Right atrium auricular region (tissue), 2 donors: ENCODE results near the gene SIGLEC15. TPM values are rescaled to one million over a fixed set of nuclear protein-coding genes. Genes with fewer than 3 reads are reported as not detected.
"Not testable (repeated sequence)": the region's sequence is repeated elsewhere in the genome, so short reads cannot be mapped to it uniquely, and the experiment has no call there.

Experiments used
- DNase-seq: peaks from one replicate; pipeline ENCODE4 v3.0.0-alpha.2; 2019; ENCODE audit warnings: low spot score
- H3K27ac ChIP-seq, 2 donors: fragments of 200-600 bp; sonication (generic); 1 replicate in 1 of 2; 2 replicates in 1 of 2; pipeline ENCODE4 v1.5.1; 2016 to 2019
- H3K27me3 ChIP-seq, 2 donors: fragments of 200-600 bp; sonication (generic); one replicate each; pipeline versions ENCODE4 v1.5.1 to v1.6.0; 2017 to 2019
- H3K36me3 ChIP-seq: fragments of 200-600 bp; sonication (generic); one replicate; pipeline ENCODE4 v1.5.1; 2016
- H3K4me1 ChIP-seq, 2 donors: fragments of 200-600 bp; sonication (generic); one replicate each; pipeline versions ENCODE4 v1.5.1 to v1.6.0; 2017 to 2019
- H3K4me3 ChIP-seq, 2 donors: fragments of 200-600 bp; sonication (generic); 1 replicate in 1 of 2; 2 replicates in 1 of 2; pipeline ENCODE4 v1.5.1; 2017 to 2019; ENCODE audit warnings: mild to moderate bottlenecking in 1 of 2, moderate library complexity in 1 of 2
- H3K9me3 ChIP-seq, 2 donors: fragments of 200-600 bp; sonication (generic); one replicate each; pipeline ENCODE4 v1.5.1; 2019
- total RNA-seq, 2 donors: library from RNA; depleted of rRNA; stranded (reverse); fragments of >200 nt; gene quantifications; one replicate each; pipeline ENCODE4 v1.1.0, GENCODE V29; 2016
- TF ChIP-seq, protein P1 (sequence below), 2 donors: fragments of 200-600 bp; sonication (generic); IDR thresholded peaks; one replicate each; pipeline ENCODE4 v1.5.1; 2019; ENCODE audit warnings: antibody characterized with exemption in 2 of 2

The SIGLEC15 gene
- total RNA-seq, 2 donors from 2014 or later = 1.9 TPM; not detected in 1

DNA sequence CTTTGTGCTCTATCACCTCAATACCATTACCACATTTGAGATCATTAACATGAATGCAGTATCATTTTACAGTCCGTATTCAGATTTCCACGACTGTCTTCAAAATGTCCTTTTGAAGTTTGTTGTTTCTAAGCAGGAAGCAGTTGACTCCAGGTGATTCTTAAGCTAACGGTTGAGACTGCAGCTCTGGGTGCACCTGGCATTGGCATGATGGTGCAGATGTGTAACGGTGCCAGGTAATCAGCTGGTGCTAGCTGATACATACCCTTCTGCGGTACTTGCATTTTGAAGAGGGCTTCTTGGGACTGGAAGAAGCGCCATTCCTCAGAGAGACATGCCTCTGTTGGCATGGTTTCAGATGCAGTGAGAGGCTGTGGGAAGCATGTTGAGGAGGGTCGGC lies 19.5 kb downstream of the SIGLEC15 start:
- H3K4me1 ChIP-seq = no peaks in the 10 kb centered on the region
- peaks cover 5% of the 10 kb centered on the region for H3K36me3 ChIP-seq
- no peaks in the 10 kb centered on the region for H3K9me3 ChIP-seq
- no peaks in the 10 kb centered on the region for H3K27me3 ChIP-seq
- no peak overlapping the region for H3K27ac ChIP-seq
- DNase-seq = no peak
- no peak overlapping the region for H3K4me3 ChIP-seq
- TF ChIP-seq, protein P1, sequence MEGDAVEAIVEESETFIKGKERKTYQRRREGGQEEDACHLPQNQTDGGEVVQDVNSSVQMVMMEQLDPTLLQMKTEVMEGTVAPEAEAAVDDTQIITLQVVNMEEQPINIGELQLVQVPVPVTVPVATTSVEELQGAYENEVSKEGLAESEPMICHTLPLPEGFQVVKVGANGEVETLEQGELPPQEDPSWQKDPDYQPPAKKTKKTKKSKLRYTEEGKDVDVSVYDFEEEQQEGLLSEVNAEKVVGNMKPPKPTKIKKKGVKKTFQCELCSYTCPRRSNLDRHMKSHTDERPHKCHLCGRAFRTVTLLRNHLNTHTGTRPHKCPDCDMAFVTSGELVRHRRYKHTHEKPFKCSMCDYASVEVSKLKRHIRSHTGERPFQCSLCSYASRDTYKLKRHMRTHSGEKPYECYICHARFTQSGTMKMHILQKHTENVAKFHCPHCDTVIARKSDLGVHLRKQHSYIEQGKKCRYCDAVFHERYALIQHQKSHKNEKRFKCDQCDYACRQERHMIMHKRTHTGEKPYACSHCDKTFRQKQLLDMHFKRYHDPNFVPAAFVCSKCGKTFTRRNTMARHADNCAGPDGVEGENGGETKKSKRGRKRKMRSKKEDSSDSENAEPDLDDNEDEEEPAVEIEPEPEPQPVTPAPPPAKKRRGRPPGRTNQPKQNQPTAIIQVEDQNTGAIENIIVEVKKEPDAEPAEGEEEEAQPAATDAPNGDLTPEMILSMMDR (IDR thresholded peaks at IDR 0.05) = no peak

DNA sequence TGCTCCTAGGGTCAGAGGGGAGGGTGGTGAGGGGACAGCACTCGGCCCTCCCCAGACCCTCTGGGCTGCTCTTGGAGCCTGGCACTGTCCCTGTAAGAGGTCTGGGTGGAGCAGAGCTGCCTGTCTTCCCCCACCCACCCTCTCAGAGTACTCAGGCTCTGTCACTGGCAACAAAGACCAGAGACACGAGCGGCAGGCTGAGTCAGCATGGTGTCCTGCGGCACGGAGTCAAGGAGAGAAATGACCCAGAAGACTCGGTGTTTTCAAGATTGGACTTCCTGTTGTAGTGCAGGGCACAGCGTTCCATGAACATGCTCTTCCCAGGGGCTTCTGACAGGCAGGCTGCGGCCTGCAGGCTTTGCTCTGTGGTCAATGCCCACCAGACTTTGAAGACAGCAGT lies 19.9 kb downstream of the SIGLEC15 start:
- TF ChIP-seq, protein P1 (IDR thresholded peaks at IDR 0.05) = no peak
- DNase-seq = no peak
- Histone ChIP-seq H3K4me3 (no peak overlapping the region), H3K27me3 (no peaks in the 10 kb centered on the region), H3K4me1 (no peaks in the 10 kb centered on the region), H3K9me3 (no peaks in the 10 kb centered on the region), H3K27ac (no peak overlapping the region), H3K36me3 (peaks cover 5% of the 10 kb centered on the region)

DNA sequence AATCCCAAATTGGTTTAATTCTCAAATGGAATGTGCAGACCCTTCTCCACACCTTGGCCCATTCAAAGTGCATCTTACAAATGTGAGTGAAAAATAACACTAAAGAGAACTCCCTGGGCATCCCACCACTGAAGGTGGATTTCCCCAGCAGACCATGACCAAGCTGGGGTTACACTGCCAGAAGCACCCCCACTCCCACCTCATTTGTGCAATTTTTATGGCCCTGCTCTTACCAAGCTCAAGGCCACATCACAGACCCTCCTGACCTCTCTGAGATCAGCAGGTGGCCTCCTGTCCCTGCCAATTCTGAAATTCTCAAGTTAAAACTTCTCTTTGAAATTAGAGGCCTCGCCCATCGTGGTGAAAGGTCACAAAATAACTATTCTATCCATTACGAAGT lies 21.6 kb downstream of the SIGLEC15 start:
- Histone ChIP-seq H3K27ac (no peak overlapping the region), H3K36me3 (peaks cover 5% of the 10 kb centered on the region), H3K9me3 (no peaks in the 10 kb centered on the region), H3K4me3 (no peak overlapping the region), H3K4me1 (no peaks in the 10 kb centered on the region), H3K27me3 (no peaks in the 10 kb centered on the region)
- no peak for DNase-seq
- TF ChIP-seq, protein P1 (IDR thresholded peaks at IDR 0.05) = no peak

DNA sequence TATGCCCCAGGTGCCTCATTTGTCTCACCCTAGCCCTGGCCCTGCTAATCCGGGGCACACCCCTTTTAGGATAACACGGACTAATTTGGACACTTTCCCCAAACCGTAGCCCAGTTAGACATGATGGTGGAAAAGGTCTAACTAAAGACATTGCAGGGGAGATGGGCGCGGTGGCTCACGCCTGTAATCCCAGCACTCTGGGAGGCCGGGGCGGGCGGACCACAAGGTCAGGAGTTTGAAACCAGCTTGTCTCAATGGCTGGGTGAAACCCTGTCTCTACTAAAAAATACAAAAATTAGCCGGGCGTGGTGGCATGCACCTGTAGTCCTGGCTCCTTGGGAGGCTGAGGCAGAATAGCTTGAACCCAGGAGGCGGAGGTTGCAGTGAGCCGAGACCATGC lies 23.2 kb downstream of the SIGLEC15 start:
- H3K27me3 ChIP-seq, DNase-seq, H3K4me3 ChIP-seq, H3K27ac ChIP-seq, H3K9me3 ChIP-seq, H3K4me1 ChIP-seq: not testable (repeated sequence)
- peaks cover 12% of the 10 kb centered on the region for H3K36me3 ChIP-seq

DNA sequence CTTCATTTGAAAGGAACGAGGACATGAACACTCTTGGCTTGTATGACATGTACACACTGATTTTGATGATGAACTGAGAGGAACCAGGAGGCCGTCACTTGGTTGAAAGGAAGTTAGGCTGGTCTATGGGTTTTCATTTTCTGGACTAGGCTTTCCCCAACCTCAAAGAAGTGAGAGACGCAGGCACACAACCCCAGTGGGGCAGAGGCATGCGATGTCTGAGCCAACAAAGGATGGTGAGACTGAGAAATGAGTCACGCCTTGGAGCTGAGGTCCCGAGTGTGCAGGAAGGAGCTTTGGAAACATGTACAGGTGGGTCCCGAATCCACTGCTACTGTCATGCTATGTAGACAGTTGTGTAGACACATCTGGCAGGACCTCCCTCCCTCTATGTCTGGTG lies 24.1 kb downstream of the SIGLEC15 start:
- Histone ChIP-seq H3K4me1 (no peaks in the 10 kb centered on the region), H3K27ac (no peak overlapping the region), H3K36me3 (peaks cover 19% of the 10 kb centered on the region), H3K4me3 (no peak overlapping the region), H3K27me3 (no peaks in the 10 kb centered on the region), H3K9me3 (no peaks in the 10 kb centered on the region)
- no peak for DNase-seq
- TF ChIP-seq, protein P1 (IDR thresholded peaks at IDR 0.05) = no peak

DNA sequence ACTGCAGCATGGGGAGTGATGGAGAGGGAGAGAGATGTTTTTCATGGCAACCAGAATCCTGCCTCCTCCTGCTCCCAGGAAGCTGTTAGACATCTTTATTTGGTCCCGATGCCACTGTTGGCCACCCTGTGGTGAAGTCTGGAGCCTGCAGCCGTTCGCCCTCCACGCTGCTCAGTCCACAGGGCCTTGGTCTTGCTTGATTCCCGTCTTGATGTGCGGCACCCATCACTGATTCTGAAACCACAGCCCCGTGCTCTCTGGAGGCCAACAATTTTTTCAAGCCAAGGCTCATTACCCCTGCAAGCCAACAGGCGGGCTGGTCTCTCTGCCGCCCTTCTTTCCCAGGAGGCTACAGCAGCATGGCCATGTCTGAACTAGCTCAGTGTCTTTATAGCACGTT lies 24.5 kb downstream of the SIGLEC15 start:
- Histone ChIP-seq H3K9me3 (no peaks in the 10 kb centered on the region), H3K4me1 (no peaks in the 10 kb centered on the region), H3K4me3 (no peak overlapping the region), H3K27me3 (no peaks in the 10 kb centered on the region), H3K27ac (no peak overlapping the region), H3K36me3 (peaks cover 24% of the 10 kb centered on the region)
- DNase-seq = no peak
- TF ChIP-seq, protein P1 (IDR thresholded peaks at IDR 0.05) = peak in 1 of 2 donors; percentile 18
